ENCODE results near the gene NDFIP2. TPM values are rescaled to one million over a fixed set of nuclear protein-coding genes. Genes with fewer than 3 reads are reported as not detected.

NDFIP2 gene
- total and polyA plus RNA-seq, 10 of the 15 experiments (the other 5 are each of a cell fraction or from before 2014, with no cell fraction given), result 17.9 to 57.2 (median 30.6) TPM

DNA sequence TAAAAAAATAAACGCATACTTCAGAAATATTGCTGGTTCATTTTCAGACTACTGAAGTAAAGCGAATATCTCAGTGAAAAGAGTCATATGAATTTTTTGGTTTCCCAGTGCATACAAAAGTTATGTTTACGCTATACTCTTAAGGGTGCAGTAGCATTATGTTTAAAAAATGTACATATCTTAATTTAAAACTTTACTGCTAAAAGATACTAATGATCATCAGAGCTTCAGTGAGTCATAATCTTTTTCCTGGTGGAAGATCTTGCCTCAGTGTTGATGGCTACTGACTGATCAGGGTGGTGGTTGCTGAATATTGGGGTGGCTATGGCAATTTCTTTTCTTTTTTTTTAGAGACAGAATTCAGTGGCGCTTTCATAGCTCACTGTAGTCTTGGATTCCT is 48.9 kb downstream of the NDFIP2 start (continued):
- no peak for TF ChIP-seq ZNF592 (IDR thresholded peaks at IDR 0.05)
- no peak for TF ChIP-seq MYB (IDR thresholded peaks at IDR 0.05; ENCODE audit: borderline replicate concordance, low read depth, low read length)
- TF ChIP-seq BHLHE40 (IDR thresholded peaks at IDR 0.05; ENCODE audit: borderline replicate concordance in 1 of 2, low read depth in 2 of 2, low read length in 1 of 2), result no peak
- no peak for TF ChIP-seq RUNX3 (IDR thresholded peaks at IDR 0.05; ENCODE audit: low read length)
- TF ChIP-seq RBBP5 (conservative IDR thresholded peaks at IDR 0.05), result no peak

GRCh38 chr13:79530270-79530669 is 49.3 kb downstream of the NDFIP2 start:
- BruUV-seq (replicated peaks), result no TSS peak
- Histone ChIP-seq H3K36me3 (ENCODE audit: control insufficient read depth in 2 of 2, insufficient read depth in 2 of 2, low read length in 1 of 2) (peaks cover 0 to 3% of the 10 kb centered on the region in 2 experiments; a peak in 2 of 4 replicates), H3K4me1 (ENCODE audit: control insufficient read depth, insufficient read depth, low read length) (peaks cover 2% of the 10 kb centered on the region; the same call in 1 of the 2 replicates), H3K27me3 (replicated peaks in 1 of 2; ENCODE audit: control insufficient read depth in 2 of 2, insufficient read depth in 2 of 2, low read length in 1 of 2) (no peaks in the 10 kb centered on the region), H3K4me2 (ENCODE audit: control insufficient read depth, insufficient read depth) (no peak overlapping the region), H4K20me1 (ENCODE audit: control insufficient read depth, insufficient read depth) (no peaks in the 10 kb centered on the region), H3K4me3 (no peak overlapping the region), H3K27ac (ENCODE audit: control insufficient read depth, insufficient read depth) (no peak overlapping the region), H3K9me3 (replicated peaks; ENCODE audit: control insufficient read depth, insufficient read depth, low read length) (no peaks in the 10 kb centered on the region), H2AFZ (ENCODE audit: control insufficient read depth, low read depth, low read length) (no peak overlapping the region), H3K9ac (ENCODE audit: control insufficient read depth, insufficient read depth, low read length) (no peak overlapping the region), H3K79me2 (ENCODE audit: control insufficient read depth, insufficient read depth, low read length) (no peaks in the 10 kb centered on the region)
- RAD21 ChIA-PET (ENCODE audit: unreplicated experiment), result interaction anchor here (1.4 to 7.8 kb wide), 3 partner anchors 10 to 106 kb away, joined by 4 to 57 read pairs (median 7); no protein-coding TSS in a partner anchor
- no peak for TF ChIP-seq MXI1 (IDR thresholded peaks at IDR 0.05; ENCODE audit: low read depth, low read length)
- TF ChIP-seq ESRRA (IDR thresholded peaks at IDR 0.05; ENCODE audit: low read length), result no peak
- no peak for TF ChIP-seq LARP7 (IDR thresholded peaks at IDR 0.05)
- no peak for TF ChIP-seq RAD21 (IDR thresholded peaks at IDR 0.05; ENCODE audit: insufficient read depth, low read depth, low read length)
- TF ChIP-seq TCF3 (IDR thresholded peaks at IDR 0.05; ENCODE audit: borderline replicate concordance, insufficient read depth, low read depth, low read length), result no peak
- TF ChIP-seq IRF4 (IDR thresholded peaks at IDR 0.05; ENCODE audit: low read depth, low read length), result no peak
- no peak for TF ChIP-seq IKZF1 (conservative IDR thresholded peaks at IDR 0.05)
- TF ChIP-seq TBL1XR1 (IDR thresholded peaks at IDR 0.05; ENCODE audit: low read depth, low read length), result no peak
- TF ChIP-seq ZBTB40 (IDR thresholded peaks at IDR 0.05; ENCODE audit: borderline replicate concordance), result no peak
- TF ChIP-seq EED (IDR thresholded peaks at IDR 0.05; ENCODE audit: low read depth), result no peak
- no peak for TF ChIP-seq CHD2 (IDR thresholded peaks at IDR 0.05; ENCODE audit: borderline replicate concordance, low read depth, low read length)
- TF ChIP-seq TARDBP (IDR thresholded peaks at IDR 0.05; ENCODE audit: borderline replicate concordance), result no peak
- ATAC-seq (no peak), DNase-seq (ENCODE audit: low read depth, low spot score) (no peak), FAIRE-seq (no peak)
- intact Hi-C loops (cut with micrococcal nuclease; ENCODE audit: unreplicated experiment) (no loop called here), in situ Hi-C loops (cut with MboI) (no loop called here)
- 95% methylated on average over 2 of the region's 2 CpGs for WGBS (ENCODE audit: insufficient coverage, insufficient replicate concordance, low lambda C conversion rate, missing lambda C conversion rate)
- POLR2A ChIA-PET, result interaction anchor here (0.6 kb wide), 1 partner anchor 73 kb away, joined by 3 read pairs; no protein-coding TSS in a partner anchor
- SMC1A ChIA-PET (ENCODE audit: uncharacterized antibody, unreplicated experiment), result interaction anchor here (0.7 to 5.7 kb wide), 7 partner anchors 10 to 106 kb away, joined by 3 to 45 read pairs (median 5); no protein-coding TSS in a partner anchor
- CTCF ChIA-PET, result interaction anchor here (0.9 to 18.3 kb wide), 6 partner anchors 10 to 102 kb away, joined by 3 to 564 read pairs (median 6); no protein-coding TSS in a partner anchor
